ENCODE measurements around the gene RSF1.
"Not testable (repeated sequence)": the region's sequence is repeated elsewhere in the genome, so short reads cannot be mapped to it uniquely, and the experiment has no call there.

RSF1 gene

DNA sequence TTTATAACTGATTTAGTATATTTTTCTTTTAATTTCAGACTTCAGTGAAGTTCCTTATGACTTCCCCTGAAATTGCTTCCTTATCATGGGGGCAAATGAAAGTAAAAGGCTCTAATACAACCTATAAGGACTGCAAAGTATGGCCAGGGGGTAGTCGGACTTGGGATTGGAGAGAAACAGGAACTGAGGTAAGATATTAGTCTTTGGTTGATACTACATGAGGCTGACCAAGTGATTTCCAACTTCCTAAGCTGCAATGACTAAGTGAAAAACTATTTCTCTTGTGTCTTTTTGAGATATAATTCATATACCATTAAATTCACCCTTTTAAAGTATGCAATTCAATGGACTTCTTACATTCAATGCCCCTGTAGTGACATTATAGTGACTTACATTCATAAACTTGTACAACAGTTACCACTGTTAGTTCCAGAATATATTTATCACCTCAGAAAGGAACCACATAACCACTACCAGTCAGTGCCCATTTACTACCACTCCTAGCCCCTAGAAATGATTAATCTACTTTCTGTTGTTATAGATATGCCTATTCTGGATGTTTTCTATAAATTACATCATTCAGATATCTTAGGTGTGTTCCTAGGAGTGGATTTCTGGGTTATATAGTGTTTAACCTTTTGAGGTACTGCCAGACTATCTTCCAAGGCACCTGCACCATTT, 22.1 kb upstream of the RSF1 start:
- H3K9ac ChIP-seq (ENCODE audit: low read length in 2 of 2), result no peak overlapping the region
- peaks cover 18 to 20% of the 10 kb centered on the region in 2 donors for H3K36me3 ChIP-seq (ENCODE audit: control insufficient read depth in 2 of 2, insufficient read depth in 2 of 2, low read length in 2 of 2)
- H3K27me3 ChIP-seq (ENCODE audit: control insufficient read depth in 1 of 2, insufficient read depth in 2 of 2, low read length in 2 of 2), result no peaks in the 10 kb centered on the region
- no peak overlapping the region for H3K4me3 ChIP-seq (ENCODE audit: low read length in 2 of 2)
- no peaks in the 10 kb centered on the region for H3K4me1 ChIP-seq (ENCODE audit: control insufficient read depth, insufficient read depth, low read length)
- no peak overlapping the region for H3K27ac ChIP-seq (ENCODE audit: low read length)
- H3K9me3 ChIP-seq (ENCODE audit: control insufficient read depth in 2 of 2, low read length in 2 of 2), result no peaks in the 10 kb centered on the region

DNA sequence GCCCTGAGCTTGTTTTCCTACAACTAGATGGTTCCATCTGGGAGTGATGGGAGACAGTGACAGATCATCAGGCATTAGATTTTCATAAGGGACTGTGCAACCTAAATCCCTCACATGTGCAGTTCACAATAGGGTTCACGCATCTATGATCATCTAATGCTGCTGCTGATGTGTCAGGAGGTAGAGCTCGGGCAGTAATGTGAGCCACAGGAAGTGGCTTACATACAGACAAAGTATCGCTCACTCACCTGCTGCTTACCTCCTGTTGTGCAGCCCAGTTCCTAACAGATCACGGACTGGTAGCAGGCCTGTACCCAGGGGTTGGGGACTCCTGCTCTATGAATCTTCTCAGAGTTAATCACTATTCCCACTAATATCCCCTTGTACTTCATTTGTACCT, 12.8 kb upstream of the RSF1 start:
- Histone ChIP-seq H3K36me3 (ENCODE audit: control insufficient read depth in 2 of 2, insufficient read depth in 2 of 2, low read length in 2 of 2) (no peaks in the 10 kb centered on the region), H3K4me3 (ENCODE audit: low read length in 2 of 2) (no peak overlapping the region), H3K27me3 (ENCODE audit: control insufficient read depth in 1 of 2, insufficient read depth in 2 of 2, low read length in 2 of 2) (no peaks in the 10 kb centered on the region), H3K9me3 (ENCODE audit: control insufficient read depth in 2 of 2, low read length in 2 of 2) (no peaks in the 10 kb centered on the region), H3K27ac (ENCODE audit: low read length) (no peak overlapping the region), H3K9ac (ENCODE audit: low read length in 2 of 2) (no peak overlapping the region), H3K4me1 (ENCODE audit: control insufficient read depth, insufficient read depth, low read length) (no peaks in the 10 kb centered on the region)

DNA sequence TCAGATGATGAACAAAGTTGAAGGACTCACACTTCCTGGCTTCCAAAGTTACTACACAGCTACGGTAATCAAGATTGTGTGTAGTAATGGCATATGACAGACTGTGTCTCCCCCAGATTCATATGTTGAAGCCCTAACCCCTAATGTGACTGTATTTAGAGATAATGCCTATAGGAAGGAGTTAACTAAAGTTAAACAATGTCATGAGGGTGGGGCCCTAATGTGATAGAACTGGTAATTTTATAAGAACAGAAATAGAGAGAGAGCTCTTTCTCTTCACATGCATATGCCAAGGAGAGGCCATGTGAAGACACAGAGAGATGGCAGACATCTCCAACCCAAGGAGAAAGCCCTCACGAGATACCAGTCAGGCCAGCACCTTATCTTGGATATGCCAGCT, 8.4 kb upstream of the RSF1 start:
- Histone ChIP-seq H3K27ac (ENCODE audit: low read length) (no peak overlapping the region), H3K4me3 (ENCODE audit: low read length in 2 of 2) (no peak overlapping the region), H3K9me3 (ENCODE audit: control insufficient read depth in 2 of 2, low read length in 2 of 2) (no peaks in the 10 kb centered on the region), H3K27me3 (ENCODE audit: control insufficient read depth in 1 of 2, insufficient read depth in 2 of 2, low read length in 2 of 2) (no peaks in the 10 kb centered on the region), H3K4me1 (ENCODE audit: control insufficient read depth, insufficient read depth, low read length) (no peaks in the 10 kb centered on the region), H3K36me3 (ENCODE audit: control insufficient read depth in 2 of 2, insufficient read depth in 2 of 2, low read length in 2 of 2) (no peaks in the 10 kb centered on the region), H3K9ac (ENCODE audit: low read length in 2 of 2) (no peak overlapping the region)

GRCh38 chr11:77823775-77824174, 3.3 kb upstream of the RSF1 start:
- Histone ChIP-seq H3K4me3 (ENCODE audit: low read length in 2 of 2) (no peak overlapping the region), H3K36me3 (ENCODE audit: control insufficient read depth in 2 of 2, insufficient read depth in 2 of 2, low read length in 2 of 2) (no peaks in the 10 kb centered on the region), H3K27ac (ENCODE audit: low read length) (no peak overlapping the region), H3K27me3 (ENCODE audit: control insufficient read depth in 1 of 2, insufficient read depth in 2 of 2, low read length in 2 of 2) (no peaks in the 10 kb centered on the region), H3K9me3 (ENCODE audit: control insufficient read depth in 2 of 2, low read length in 2 of 2) (no peaks in the 10 kb centered on the region), H3K9ac (ENCODE audit: low read length in 2 of 2) (no peak overlapping the region), H3K4me1 (ENCODE audit: control insufficient read depth, insufficient read depth, low read length) (peaks cover 13% of the 10 kb centered on the region)

GRCh38 chr11:77822126-77822525, 1.6 kb upstream of the RSF1 start:
- H3K4me3 ChIP-seq (ENCODE audit: low read length in 2 of 2), result peak overlapping the region in 1 of 2 donors; percentile 96
- not testable (repeated sequence) for H3K36me3 ChIP-seq (ENCODE audit: control insufficient read depth in 2 of 2, insufficient read depth in 2 of 2, low read length in 2 of 2); H3K27ac ChIP-seq (ENCODE audit: low read length); H3K27me3 ChIP-seq (ENCODE audit: control insufficient read depth in 1 of 2, insufficient read depth in 2 of 2, low read length in 2 of 2); H3K9me3 ChIP-seq (ENCODE audit: control insufficient read depth in 2 of 2, low read length in 2 of 2)
- peak overlapping the region in 1 of 2 donors; percentile 47 for H3K9ac ChIP-seq (ENCODE audit: low read length in 2 of 2)
- peaks cover 17% of the 10 kb centered on the region for H3K4me1 ChIP-seq (ENCODE audit: control insufficient read depth, insufficient read depth, low read length)

DNA sequence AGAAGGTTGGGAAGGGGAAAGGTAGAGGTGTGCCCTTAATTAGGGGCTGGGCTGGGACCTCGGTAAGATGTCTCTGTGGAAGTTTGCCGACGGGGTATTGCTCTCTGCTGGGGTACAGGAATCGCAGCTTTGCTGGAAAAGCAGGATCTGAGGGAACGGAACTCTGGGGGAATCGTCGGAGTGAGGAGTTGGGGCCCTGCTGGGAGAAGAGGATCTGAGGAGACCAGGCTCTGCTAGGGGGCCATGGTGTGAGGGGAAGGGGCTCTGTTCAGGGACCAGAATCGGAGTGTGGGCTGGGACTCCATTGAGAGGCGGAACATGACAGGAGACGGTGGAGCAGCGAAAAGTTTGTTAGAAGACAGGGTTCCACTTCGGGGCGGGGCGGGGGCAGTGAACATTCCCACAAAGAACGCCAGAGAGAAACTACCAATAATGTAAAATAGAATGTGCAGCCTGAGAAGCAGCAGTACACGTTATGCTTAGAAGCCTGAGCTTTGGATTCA, 878 bp upstream of the RSF1 start:
- Histone ChIP-seq H3K36me3 (ENCODE audit: control insufficient read depth in 2 of 2, insufficient read depth in 2 of 2, low read length in 2 of 2) (no peaks in the 10 kb centered on the region), H3K9me3 (ENCODE audit: control insufficient read depth in 2 of 2, low read length in 2 of 2) (no peaks in the 10 kb centered on the region), H3K27ac (ENCODE audit: low read length) (peak overlapping the region; percentile 74), H3K27me3 (ENCODE audit: control insufficient read depth in 1 of 2, insufficient read depth in 2 of 2, low read length in 2 of 2) (no peaks in the 10 kb centered on the region), H3K9ac (ENCODE audit: low read length in 2 of 2) (peak overlapping the region; percentile 47 to 93), H3K4me3 (ENCODE audit: low read length in 2 of 2) (peak overlapping the region; percentile 82 to 96), H3K4me1 (ENCODE audit: control insufficient read depth, insufficient read depth, low read length) (peaks cover 17% of the 10 kb centered on the region)

DNA sequence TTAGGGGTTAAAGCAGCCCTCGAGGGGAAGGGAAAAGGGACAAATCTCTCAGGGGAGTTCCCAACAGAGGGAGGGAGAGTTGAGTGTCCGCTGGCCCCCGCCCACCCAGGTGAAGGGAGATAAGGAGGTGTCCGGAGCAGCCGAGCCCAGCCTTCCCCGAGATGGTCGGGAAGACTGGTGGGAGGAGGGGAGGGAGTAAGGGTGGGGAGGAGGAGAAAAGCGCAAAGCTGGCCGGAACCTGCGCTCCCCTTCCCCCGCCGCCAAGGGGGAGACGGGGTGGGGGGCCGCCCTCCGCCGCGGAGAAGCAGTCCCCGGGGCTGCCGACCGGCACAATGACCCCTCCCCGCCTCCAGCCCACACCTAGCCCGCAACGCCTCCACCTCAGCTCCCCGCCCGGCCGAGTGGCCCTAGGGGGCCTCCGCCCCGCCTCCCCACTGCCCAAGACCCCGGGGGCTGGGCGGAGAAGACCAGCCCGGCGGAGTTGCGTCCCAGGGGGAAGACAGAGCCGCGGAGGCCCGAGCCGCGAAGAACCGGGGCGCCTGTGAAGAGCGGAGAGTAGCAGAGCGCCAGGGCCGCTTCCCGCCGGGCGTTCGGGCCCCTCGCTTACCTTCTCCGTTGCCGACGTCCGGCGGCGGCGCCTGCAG, 479 bp downstream of the RSF1 start:
- no peaks in the 10 kb centered on the region for H3K27me3 ChIP-seq (ENCODE audit: control insufficient read depth in 1 of 2, insufficient read depth in 2 of 2, low read length in 2 of 2)
- peak overlapping the region; percentile 82 to 84 for H3K9ac ChIP-seq (ENCODE audit: low read length in 2 of 2)
- peak overlapping the region; percentile 84 to 96 for H3K4me3 ChIP-seq (ENCODE audit: low read length in 2 of 2)
- peak overlapping the region; percentile 85 for H3K27ac ChIP-seq (ENCODE audit: low read length)
- no peaks in the 10 kb centered on the region for H3K36me3 ChIP-seq (ENCODE audit: control insufficient read depth in 2 of 2, insufficient read depth in 2 of 2, low read length in 2 of 2)
- no peaks in the 10 kb centered on the region for H3K9me3 ChIP-seq (ENCODE audit: control insufficient read depth in 2 of 2, low read length in 2 of 2)
- H3K4me1 ChIP-seq (ENCODE audit: control insufficient read depth, insufficient read depth, low read length), result peaks cover 17% of the 10 kb centered on the region

GRCh38 chr11:77819411-77819920, 1.1 kb downstream of the RSF1 start:
- Histone ChIP-seq H3K4me1 (ENCODE audit: control insufficient read depth, insufficient read depth, low read length) (peaks cover 17% of the 10 kb centered on the region), H3K36me3 (ENCODE audit: control insufficient read depth in 2 of 2, insufficient read depth in 2 of 2, low read length in 2 of 2) (no peaks in the 10 kb centered on the region), H3K27ac (ENCODE audit: low read length) (peak overlapping the region; percentile 85), H3K9ac (ENCODE audit: low read length in 2 of 2) (peak overlapping the region; percentile 82 to 84), H3K4me3 (ENCODE audit: low read length in 2 of 2) (peak overlapping the region; percentile 84 to 96), H3K27me3 (ENCODE audit: control insufficient read depth in 1 of 2, insufficient read depth in 2 of 2, low read length in 2 of 2) (no peaks in the 10 kb centered on the region), H3K9me3 (ENCODE audit: control insufficient read depth in 2 of 2, low read length in 2 of 2) (no peaks in the 10 kb centered on the region)

- H3K36me3 ChIP-seq (ENCODE audit: control insufficient read depth in 2 of 2, insufficient read depth in 2 of 2, low read length in 2 of 2), result peaks cover 0 to 2% of the 10 kb centered on the region in 2 donors
- H3K27me3 ChIP-seq (ENCODE audit: control insufficient read depth in 1 of 2, insufficient read depth in 2 of 2, low read length in 2 of 2), result no peaks in the 10 kb centered on the region
- H3K4me1 ChIP-seq (ENCODE audit: control insufficient read depth, insufficient read depth, low read length), result peaks cover 10% of the 10 kb centered on the region
- H3K27ac ChIP-seq (ENCODE audit: low read length), result no peak overlapping the region
- H3K9ac ChIP-seq (ENCODE audit: low read length in 2 of 2), result no peak overlapping the region
- no peak overlapping the region for H3K4me3 ChIP-seq (ENCODE audit: low read length in 2 of 2)
- no peaks in the 10 kb centered on the region for H3K9me3 ChIP-seq (ENCODE audit: control insufficient read depth in 2 of 2, low read length in 2 of 2)
Observed at GRCh38 chr11:77815459-77815858, 5.1 kb downstream of the RSF1 start.

GRCh38 chr11:77814848-77815247, 5.7 kb downstream of the RSF1 start:
- Histone ChIP-seq H3K36me3 (ENCODE audit: control insufficient read depth in 2 of 2, insufficient read depth in 2 of 2, low read length in 2 of 2) (peaks cover 0 to 2% of the 10 kb centered on the region in 2 donors), H3K4me3 (ENCODE audit: low read length in 2 of 2) (no peak overlapping the region), H3K27me3 (ENCODE audit: control insufficient read depth in 1 of 2, insufficient read depth in 2 of 2, low read length in 2 of 2) (no peaks in the 10 kb centered on the region), H3K9ac (ENCODE audit: low read length in 2 of 2) (no peak overlapping the region), H3K27ac (ENCODE audit: low read length) (no peak overlapping the region), H3K9me3 (ENCODE audit: control insufficient read depth in 2 of 2, low read length in 2 of 2) (no peaks in the 10 kb centered on the region), H3K4me1 (ENCODE audit: control insufficient read depth, insufficient read depth, low read length) (peaks cover 10% of the 10 kb centered on the region)

DNA sequence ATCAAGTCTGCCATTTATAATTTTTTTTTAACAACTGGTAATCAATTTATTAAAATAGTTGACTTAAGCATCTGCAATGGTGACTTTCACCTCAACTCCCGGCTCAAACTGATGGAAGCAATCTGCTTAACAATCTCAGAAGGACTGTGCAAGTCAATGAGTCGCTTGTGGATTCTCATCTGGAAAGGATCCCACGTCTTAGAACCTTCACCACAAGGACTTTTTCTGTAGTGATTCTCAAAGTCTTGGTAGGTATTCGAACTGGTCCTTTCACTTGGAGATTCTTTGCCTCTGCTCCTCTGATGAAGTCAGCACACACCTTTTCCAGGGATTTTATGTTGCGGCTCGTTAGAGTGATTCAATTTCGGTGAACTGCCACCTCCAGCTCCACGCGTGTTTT, 7.3 kb downstream of the RSF1 start:
- H3K9ac ChIP-seq (ENCODE audit: low read length in 2 of 2), result no peak overlapping the region
- no peaks in the 10 kb centered on the region for H3K27me3 ChIP-seq (ENCODE audit: control insufficient read depth in 1 of 2, insufficient read depth in 2 of 2, low read length in 2 of 2)
- H3K9me3 ChIP-seq (ENCODE audit: control insufficient read depth in 2 of 2, low read length in 2 of 2), result no peaks in the 10 kb centered on the region
- H3K27ac ChIP-seq (ENCODE audit: low read length), result no peak overlapping the region
- no peaks in the 10 kb centered on the region for H3K4me1 ChIP-seq (ENCODE audit: control insufficient read depth, insufficient read depth, low read length)
- H3K36me3 ChIP-seq (ENCODE audit: control insufficient read depth in 2 of 2, insufficient read depth in 2 of 2, low read length in 2 of 2), result peaks cover 0 to 2% of the 10 kb centered on the region in 2 donors
- no peak overlapping the region for H3K4me3 ChIP-seq (ENCODE audit: low read length in 2 of 2)
